ENCODE data around the gene RBP3.

Gene RBP3

DNA sequence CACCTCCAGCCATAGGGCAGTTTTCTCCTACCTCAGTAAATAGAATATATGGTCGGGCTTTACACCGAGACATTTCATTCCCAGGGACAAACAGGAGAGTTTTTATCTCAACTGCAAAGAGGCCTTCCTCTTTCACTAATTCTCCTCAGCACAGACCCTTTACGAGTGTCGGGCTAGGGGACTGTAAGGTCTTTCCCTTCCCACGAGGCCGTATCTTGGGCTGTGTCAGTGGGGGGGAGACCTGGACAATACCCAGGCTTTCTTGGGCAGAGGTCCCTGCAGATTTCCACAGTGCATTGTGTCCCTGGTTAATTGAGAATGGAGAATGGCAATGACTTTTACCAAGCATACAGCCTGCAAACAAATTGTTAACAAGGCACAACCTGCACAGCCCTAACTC is 49.1 kb downstream of the RBP3 start:
- DNase-seq (ENCODE audit: low read depth in 3 of 3, low spot score in 1 of 3): no peak

DNA sequence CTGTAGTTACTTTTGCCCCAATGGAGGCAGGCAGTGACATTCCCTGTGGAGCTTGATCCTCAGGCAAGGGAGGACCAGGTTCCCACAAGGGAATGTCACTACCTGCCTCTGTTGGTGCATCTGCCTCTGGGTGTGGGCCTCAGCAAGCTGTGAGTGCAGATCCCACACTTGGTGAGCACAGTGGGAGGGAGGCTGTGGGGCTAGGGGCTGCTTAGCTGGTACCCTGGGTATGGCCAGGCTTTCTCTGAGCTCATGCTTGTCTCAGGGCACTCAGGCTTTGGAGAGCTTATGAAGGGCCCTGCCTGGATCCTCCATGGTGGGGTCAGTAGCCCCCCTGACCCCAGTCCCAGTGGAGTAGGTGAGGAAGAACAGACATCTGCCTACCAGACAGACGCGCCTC is 52.1 kb downstream of the RBP3 start:
- no peak for DNase-seq (ENCODE audit: low read depth in 3 of 3, low spot score in 1 of 3)

DNA sequence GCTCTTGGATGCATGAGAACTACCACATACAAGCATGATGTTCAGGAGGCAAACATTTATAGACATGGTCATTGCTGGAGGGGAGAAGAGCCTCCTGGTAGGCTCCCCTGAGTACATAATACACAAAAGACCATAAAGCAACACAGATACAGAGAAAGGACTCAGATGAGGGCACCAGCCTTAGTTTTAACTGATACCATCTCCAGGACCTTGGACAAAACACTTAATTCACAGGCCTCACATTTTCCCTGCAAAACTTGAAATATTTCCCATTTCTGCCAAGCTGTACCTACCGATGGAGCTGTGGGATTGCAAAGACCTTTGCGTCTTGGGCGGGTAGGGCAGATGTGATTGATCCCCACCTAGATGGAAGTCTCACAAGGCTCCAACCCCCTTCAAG is 52.6 kb downstream of the RBP3 start:
- DNase-seq (ENCODE audit: low read depth in 3 of 3, low spot score in 1 of 3): no peak

DNA sequence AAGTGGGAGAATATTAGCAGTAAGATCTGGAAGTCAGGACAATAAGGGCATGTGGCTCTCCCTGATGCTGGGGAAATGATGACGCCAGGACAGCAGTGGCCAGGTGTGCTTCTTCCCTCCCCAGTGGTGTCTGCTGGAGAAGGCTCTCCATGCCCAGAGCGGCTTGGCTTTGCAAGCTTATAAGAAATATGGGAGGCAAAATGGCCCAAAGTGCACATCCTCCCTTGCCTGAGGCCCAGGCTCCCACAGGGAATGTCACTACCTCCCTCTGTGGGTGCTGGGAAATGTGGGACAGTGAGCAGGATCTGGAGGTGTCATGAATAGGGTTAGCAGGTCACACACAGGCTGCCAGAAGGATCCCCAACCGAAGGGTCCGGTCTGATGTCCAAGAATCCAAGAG is 53.0 kb downstream of the RBP3 start:
- DNase-seq (ENCODE audit: low read depth in 3 of 3, low spot score in 1 of 3): no peak

DNA sequence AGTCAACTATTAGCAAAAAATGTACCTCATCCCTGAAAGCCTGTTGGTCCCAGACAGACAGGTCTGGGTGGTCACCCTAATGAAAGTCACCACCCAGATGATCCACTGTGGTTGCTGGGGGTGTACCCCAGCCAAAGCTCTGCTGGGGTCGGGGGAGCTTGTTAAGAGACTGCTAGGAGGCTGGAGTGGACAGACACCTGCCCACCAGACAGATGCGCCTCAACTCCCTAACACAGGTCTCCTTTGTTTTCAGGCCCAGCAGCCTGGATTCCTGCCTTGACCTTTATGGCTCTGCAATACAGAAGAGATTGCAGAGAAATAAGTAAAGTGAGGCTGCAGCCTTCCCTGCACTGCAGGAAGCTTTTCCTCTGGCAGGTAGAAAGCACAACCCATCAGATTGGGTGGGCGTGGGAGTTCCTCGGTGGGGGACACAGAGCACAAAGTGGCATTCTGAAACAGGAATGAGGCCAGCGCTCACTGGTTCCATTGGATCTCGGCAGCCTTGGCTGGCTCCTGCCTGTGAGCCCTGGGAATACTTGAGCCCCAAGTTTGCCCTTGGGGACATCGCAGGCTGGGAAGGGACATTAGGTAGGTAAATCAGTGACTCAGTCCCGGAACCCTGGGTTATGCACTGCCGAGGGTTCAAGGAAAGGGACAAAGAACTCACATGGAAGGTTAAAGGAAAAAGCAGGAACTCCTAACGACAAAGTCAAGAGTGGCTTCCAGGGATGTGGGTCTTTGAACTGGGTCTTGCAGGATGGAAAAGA is 53.9 kb downstream of the RBP3 start:
- no peak for DNase-seq (ENCODE audit: low read depth in 3 of 3, low spot score in 1 of 3)

DNA sequence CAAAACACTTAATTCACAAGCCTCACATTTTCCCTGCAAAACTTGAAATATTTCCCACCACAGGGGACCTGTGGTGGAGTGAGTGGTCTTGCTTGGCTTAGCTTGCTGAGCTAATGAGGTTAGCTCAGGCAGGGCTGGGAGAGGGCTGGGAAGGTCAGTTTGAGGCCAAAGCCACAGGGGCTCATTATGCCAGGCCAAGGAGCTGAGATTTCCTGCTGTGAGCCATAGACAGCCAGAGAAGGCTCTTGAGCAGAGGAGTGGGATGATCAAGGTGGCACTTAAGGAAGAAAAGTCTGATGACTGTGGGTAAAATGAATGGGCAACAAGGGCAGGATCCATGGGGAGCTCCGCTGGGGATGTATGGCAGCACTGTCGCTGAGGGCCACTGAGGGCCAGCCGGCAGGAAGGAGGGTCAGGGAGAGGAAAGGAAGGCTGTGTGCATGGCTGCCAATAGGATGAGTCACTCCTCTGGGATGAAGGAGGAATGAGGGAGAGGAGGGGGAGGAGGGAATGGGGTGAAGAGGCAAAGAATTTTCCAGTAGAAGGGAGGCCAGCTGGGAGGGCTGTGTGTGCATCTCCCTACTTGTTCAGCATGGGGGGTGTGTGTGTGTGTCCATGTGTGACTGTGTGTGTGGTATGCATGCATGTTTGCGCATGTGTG is 54.6 kb downstream of the RBP3 start:
- no peak for DNase-seq (ENCODE audit: low read depth in 3 of 3, low spot score in 1 of 3)

DNA sequence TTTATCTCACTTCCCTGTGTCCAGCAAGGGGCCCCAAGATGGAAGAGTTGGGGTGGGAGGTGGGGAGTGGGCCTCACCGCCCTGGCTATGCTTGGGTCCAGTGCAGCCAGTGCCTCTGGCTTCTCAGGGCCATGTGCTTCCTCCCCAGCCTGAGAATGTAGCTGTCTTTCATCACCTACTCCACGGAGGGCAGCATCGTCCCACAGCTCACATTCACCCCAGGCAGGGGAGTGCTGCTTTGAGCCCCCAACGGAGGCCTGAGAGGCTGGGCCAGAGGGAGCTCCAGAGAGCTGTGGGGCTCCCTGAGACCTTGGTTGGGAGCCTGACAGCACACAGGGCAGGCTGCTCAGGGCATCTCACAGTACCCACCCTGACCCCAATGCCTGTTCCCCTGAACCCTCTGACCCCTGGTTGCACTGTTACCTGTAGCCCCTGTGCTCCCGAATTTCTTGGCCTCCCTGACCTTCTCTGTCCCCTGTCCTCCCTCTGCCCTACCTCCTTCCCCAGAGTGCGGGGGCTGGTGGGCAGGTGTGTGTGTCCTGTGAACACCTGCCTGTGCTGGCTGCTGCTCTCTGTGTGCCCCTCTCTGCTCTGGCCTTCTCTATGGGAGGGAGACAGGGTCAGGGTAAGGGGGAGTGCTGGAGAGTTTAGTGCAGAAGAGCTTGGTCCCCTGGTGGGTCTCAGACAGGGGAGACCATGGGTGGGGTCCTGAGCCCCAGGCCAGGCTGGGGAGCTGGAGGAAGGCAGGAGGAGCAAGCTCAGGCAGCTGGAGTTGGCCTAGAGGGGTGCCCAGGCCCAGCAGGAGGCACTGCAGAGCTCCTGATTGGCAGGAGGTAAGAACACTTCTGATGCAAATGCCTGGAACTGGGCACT is 55.5 kb downstream of the RBP3 start:
- no peak for DNase-seq (ENCODE audit: low read depth in 3 of 3, low spot score in 1 of 3)

DNA sequence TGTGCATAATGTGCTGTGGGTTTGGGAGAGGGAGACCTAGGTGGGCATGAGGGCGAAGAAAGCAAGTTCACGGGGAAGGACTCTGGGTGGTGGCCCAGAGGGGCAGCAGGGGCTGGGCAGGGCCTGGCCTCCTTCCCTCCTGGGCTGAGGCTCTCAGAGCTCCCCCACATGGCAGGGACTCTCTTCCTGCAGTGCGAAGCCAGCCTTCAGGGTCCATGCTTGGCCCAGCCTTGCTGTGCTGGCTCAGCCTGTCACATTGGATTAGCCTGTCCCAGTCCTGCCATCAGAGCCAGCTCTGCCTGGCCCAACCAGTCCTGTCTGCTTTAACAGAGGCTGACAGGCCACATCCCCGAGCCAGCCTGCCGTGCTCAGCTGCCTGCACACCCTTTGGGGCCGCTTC is 56.3 kb downstream of the RBP3 start:
- no peak for DNase-seq (ENCODE audit: low read depth in 3 of 3, low spot score in 1 of 3)

DNA sequence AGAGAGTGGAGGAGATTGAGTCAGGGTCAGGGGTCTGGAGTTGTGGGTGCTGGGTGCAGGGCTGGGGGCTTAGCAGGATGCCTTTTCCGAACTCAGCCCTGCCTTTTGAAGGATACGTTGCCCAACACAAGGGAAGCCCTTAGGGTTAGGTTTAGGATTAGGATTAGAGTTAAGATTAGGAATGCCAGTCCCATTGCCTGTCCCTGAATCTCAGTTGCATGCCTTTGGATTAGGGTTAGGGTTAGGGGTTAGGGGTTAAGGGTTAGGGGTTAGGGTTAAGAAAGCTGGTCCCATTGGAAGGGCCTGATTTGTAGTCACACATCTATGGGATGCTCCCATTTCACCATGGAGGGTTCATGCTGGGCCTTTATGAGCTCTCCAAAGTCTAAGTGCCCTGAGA is 56.8 kb downstream of the RBP3 start:
- no peak for DNase-seq (ENCODE audit: low read depth in 3 of 3, low spot score in 1 of 3)

DNA sequence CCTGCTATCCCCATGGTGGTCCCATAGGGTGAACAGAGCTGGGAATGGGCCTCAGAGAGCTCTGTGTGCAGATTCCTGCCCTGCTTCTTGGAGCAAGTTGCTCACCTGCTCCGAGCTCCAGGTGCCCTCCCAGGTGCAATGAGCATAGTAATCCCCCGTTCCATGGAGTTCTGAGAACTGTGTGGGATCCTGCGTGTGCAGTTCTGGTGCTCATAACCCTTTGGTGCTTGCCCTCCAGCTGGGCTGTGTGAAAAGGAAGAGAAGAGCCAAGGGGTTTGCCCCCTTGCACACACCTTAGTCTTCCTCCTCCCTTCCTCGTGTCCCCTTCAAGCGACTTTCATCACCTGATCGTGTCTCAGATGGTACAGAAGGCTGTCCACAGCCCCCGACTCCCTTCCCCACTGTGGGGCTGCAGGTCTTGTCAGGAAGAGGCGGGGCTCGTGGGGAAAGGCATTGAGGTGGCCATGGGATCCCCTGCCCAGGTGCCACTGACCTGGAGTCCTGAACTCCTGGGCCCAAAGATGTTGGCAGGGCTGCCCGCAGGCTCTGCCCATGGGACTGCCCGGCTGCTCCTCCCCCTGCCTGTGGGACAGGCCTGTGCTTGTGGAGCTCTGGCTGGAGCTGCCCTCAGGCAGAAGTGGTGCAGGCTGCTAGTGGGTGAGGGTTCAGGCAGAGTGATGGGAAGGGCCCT is 57.8 kb downstream of the RBP3 start:
- DNase-seq (ENCODE audit: low read depth in 3 of 3, low spot score in 1 of 3): no peak

DNA sequence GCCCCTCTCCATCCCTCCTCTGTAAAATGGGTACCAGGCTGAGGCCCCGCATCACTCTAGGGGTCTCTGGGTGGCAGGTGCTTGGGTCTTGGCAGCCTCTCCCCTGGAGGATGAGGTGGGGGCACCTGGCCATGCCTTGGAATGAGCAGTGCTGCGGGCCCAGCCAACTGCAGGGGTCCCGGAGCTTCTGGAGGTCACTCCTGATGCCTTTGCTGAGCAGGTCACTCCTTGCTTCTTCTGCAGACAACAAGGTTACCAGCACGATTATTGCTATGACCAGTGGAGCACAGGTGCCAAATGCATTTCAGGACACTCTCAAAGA is 58.3 kb downstream of the RBP3 start:
- DNase-seq (ENCODE audit: low read depth in 3 of 3, low spot score in 1 of 3): no peak

DNA sequence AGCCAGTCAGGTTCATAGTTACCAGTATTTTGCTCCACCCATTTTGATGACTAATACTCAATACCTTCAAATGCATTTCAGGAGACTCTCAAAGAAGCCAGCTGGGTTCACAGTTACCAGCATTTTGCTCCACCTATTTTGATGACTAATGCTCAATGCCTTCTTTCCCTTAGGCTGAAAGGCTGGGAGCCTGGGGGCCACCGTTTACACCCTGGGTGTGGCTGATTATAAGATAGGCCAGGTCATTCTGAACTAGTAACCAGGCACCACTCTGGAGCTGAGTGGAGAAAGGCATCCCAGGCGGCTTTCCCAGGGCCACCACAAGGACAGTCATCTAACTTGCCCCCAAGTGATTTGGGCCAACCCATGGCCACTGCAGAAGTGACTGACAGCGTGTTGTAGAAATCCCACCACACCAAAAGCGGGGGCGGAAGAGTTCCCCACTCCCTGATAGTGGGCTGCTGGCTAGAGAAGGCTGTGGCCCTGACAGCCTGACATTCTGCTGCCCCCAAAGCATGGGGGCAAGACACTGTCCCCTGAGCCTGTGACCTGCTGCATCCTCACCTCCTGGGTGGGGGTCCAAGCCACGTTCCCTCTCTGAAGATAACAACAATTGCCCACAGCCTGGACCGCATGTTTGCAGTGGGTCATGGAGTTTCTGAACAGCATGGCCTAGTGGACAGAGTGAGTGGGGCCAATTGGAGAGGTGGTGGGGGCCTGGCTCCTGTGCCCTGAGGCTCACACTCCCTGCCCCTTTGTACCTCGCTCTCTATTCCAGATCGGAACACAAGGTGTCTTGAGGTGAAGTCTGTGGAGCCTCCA is 58.9 kb downstream of the RBP3 start:
- no peak for DNase-seq (ENCODE audit: low read depth in 3 of 3, low spot score in 1 of 3)

All from stimulated activated CD4-positive, alpha-beta T cell treated with anti-CD3 and anti-CD28 coated beads, TNF-alpha, amount 100 ng/mL, for 1 hour (primary cell).